Esophagus muscularis mucosa (tissue), 4 donors: ENCODE measurements around the gene SZRD1.

Experiments
- CTCF ChIP-seq, 3 experiments: fragments of 200-600 bp in 2 of 3; fragments of 450-650 bp in 1 of 3; sonication (generic) in 2 of 3; IDR thresholded peaks; one replicate each; pipeline ENCODE4 v1.5.1; 2017 to 2019; ENCODE audit warnings: antibody characterized with exemption in 3 of 3, mild to moderate bottlenecking in 2 of 3, moderate library complexity in 1 of 3
- EP300 ChIP-seq: sonication (generic); formaldehyde crosslinking; IDR thresholded peaks from one replicate; pipeline ENCODE4 v1.6.1; 2017; ENCODE audit warnings: antibody characterized with exemption
- POLR2A ChIP-seq: fragments of 450-650 bp; IDR thresholded peaks from one replicate; pipeline ENCODE4 v1.6.1; 2017; ENCODE audit warnings: antibody characterized with exemption, moderate library complexity, mild to moderate bottlenecking, low read depth
- POLR2AphosphoS5 ChIP-seq, 2 donors: sonication (generic); formaldehyde crosslinking; IDR thresholded peaks; one replicate each; pipeline ENCODE4 v1.6.1; 2017; ENCODE audit warnings: antibody characterized with exemption in 2 of 2

DNA sequence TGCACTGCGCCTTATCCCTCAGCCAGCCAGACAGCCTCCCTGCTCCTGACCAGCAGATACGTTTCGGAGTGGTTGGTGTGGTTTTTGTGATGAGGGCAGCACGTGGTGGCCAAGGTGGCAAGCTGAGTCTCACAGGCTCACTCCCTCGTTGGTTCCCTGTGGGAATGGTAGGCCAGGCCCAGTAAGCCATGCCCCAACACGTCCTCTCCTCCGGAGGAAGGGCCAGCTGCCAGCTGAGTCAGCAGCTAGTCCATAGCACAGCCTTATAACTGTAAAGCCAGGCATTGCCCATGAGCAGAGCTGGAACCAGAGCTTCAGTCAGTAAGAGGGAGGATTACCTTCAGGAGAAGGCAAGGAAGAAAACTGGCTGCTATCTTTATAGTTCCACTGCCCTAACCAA lies 29.5 kb downstream of the SZRD1 start:
- no peak for TF ChIP-seq CTCF (IDR thresholded peaks at IDR 0.05)
- no peak for TF ChIP-seq POLR2AphosphoS5 (IDR thresholded peaks at IDR 0.05)
- TF ChIP-seq POLR2A: no peak
- no peak for TF ChIP-seq EP300
